Left renal pelvis (tissue), 4 donors: ENCODE results near the gene TMEM232. TPM values are rescaled to one million over a fixed set of nuclear protein-coding genes. Genes with fewer than 3 reads are reported as not detected.
"Not testable (repeated sequence)": the region's sequence is repeated elsewhere in the genome, so short reads cannot be mapped to it uniquely, and the experiment has no call there.

ENCODE experiments used
- DNase-seq, 4 donors: peaks; one replicate each; pipeline ENCODE4 v3.0.0-alpha.2; 2013; ENCODE audit warnings: low read depth in 4 of 4, low spot score in 3 of 4
- polyA plus RNA-seq, 4 donors: library from polyadenylated mRNA; unstranded; fragments of 120-200 nt; gene quantifications; one replicate each; pipeline ENCODE4 v1.2.1, GENCODE V29; 2013; ENCODE audit not compliant: insufficient read length in 4 of 4

TMEM232 gene
- 1 to 10 TPM; 2.8 to 7.8 (median 6.6) TPM for polyA plus RNA-seq

GRCh38 chr5:110726249-110727024, at the start of gene TMEM232:
Gene TMEM232 (minus strand): TSS chr5:110726671. CDS start chr5:110667352, 59,319 bp downstream.
- DNase-seq, result peak in 2 of 4 donors; percentile 54 to 72

- no peak for DNase-seq
Measured at GRCh38 chr5:110770286-110770685, 43.8 kb upstream of the TMEM232 start.

GRCh38 chr5:110769000-110769681, 42.7 kb upstream of the TMEM232 start:
- DNase-seq, result no peak

GRCh38 chr5:110768138-110768860, 41.8 kb upstream of the TMEM232 start:
- DNase-seq, result no peak

GRCh38 chr5:110760158-110760557, 33.7 kb upstream of the TMEM232 start:
- no peak for DNase-seq

GRCh38 chr5:110757118-110757729, 30.8 kb upstream of the TMEM232 start:
- peak in 2 of 4 donors; percentile 7 to 16 for DNase-seq

GRCh38 chr5:110754181-110754580, 27.7 kb upstream of the TMEM232 start:
- DNase-seq, result no peak

- DNase-seq, result no peak
Measured at GRCh38 chr5:110753600-110753999, 27.1 kb upstream of the TMEM232 start.

GRCh38 chr5:110752953-110753352, 26.5 kb upstream of the TMEM232 start:
- DNase-seq, result no peak

GRCh38 chr5:110751902-110752762, 25.7 kb upstream of the TMEM232 start:
- DNase-seq, result no peak

GRCh38 chr5:110738812-110739651, 12.6 kb upstream of the TMEM232 start, which contains the start of gene SLC25A46:
Gene SLC25A46 (plus strand): TSS chr5:110739007. CDS start chr5:110739120, 113 bp downstream.
- DNase-seq, result peak; percentile 83 to 89 (median 86)

- DNase-seq, result no peak
Measured at GRCh38 chr5:110738503-110738811, 12.0 kb upstream of the TMEM232 start.

GRCh38 chr5:110736753-110737152, 10.3 kb upstream of the TMEM232 start:
- DNase-seq, result no peak

GRCh38 chr5:110735556-110735955, 9.1 kb upstream of the TMEM232 start:
- no peak for DNase-seq

GRCh38 chr5:110734101-110734500, 7.6 kb upstream of the TMEM232 start:
- DNase-seq, result no peak

- not testable (repeated sequence) for DNase-seq
Measured at GRCh38 chr5:110731499-110731898, 5.0 kb upstream of the TMEM232 start.

- no peak for DNase-seq
Measured at GRCh38 chr5:110727025-110727314, 499 bp upstream of the TMEM232 start.

GRCh38 chr5:110718311-110718710, 8.2 kb downstream of the TMEM232 start:
- no peak for DNase-seq
